Muscle of leg (tissue), 11 donors: ENCODE data around the gene KCNQ1. TPM values are rescaled to one million over a fixed set of nuclear protein-coding genes. Genes with fewer than 3 reads are reported as not detected.

Experiments used
- DNase-seq: peaks from one replicate; pipeline ENCODE4 v3.0.0; 2013
- H3K27ac ChIP-seq: one replicate; pipeline ENCODE4 v1.5.1; 2013; ENCODE audit warnings: mild to moderate bottlenecking, low read length, control low read depth
- H3K27me3 ChIP-seq: one replicate; pipeline ENCODE4 v1.6.1; 2013; ENCODE audit warnings: low read length; ENCODE audit not compliant: control insufficient read depth, insufficient read depth
- H3K36me3 ChIP-seq: one replicate; pipeline ENCODE4 v1.6.1; 2013; ENCODE audit warnings: low read length; ENCODE audit not compliant: control insufficient read depth, insufficient read depth
- H3K4me1 ChIP-seq: one replicate; pipeline ENCODE4 v1.6.1; 2013; ENCODE audit warnings: low read length; ENCODE audit not compliant: control insufficient read depth, insufficient read depth
- H3K4me3 ChIP-seq: one replicate; pipeline ENCODE4 v1.5.1; 2013; ENCODE audit warnings: low read length, control low read depth
- H3K9me3 ChIP-seq: replicated peaks from 2 replicates; pipeline ENCODE4 v1.6.1; 2013; ENCODE audit warnings: low read depth, low read length; ENCODE audit not compliant: control insufficient read depth
- WGBS: methylation state at CpG from one replicate; pipeline ENCODE4 v1.1.5; 2013; ENCODE audit warnings: missing lambda C conversion rate; ENCODE audit not compliant: insufficient coverage; 5-methylcytosine and 5-hydroxymethylcytosine counted together
- polyA plus RNA-seq, 8 donors: library from polyadenylated mRNA; unstranded; fragments of 120-200 nt; gene quantifications; one replicate each; pipeline versions ENCODE4 v1.2.1 to v1.2.3, GENCODE V29; 2013; ENCODE audit warnings: inconsistent platforms in 1 of 8, low replicate concordance in 1 of 8; ENCODE audit not compliant: insufficient read length in 8 of 8, insufficient read depth in 1 of 8
- total RNA-seq: library from RNA; stranded (reverse); fragments of 120-200 nt; gene quantifications from one replicate; pipeline ENCODE4 v1.2.4, GENCODE V29; 2013

The KCNQ1 gene
- total and polyA plus RNA-seq, 9 donors, result 0.84 to 4.1 (median 2.6) TPM

- Histone ChIP-seq H3K27me3 (peaks cover 6% of the 10 kb centered on the region), H3K36me3 (no peaks in the 10 kb centered on the region), H3K4me1 (peaks cover 18% of the 10 kb centered on the region), H3K9me3 (no peaks in the 10 kb centered on the region), H3K4me3 (no peak overlapping the region), H3K27ac (no peak overlapping the region)
- WGBS, result 82% methylated on average over 27 of the region's 30 CpGs
- no peak for DNase-seq
Measured at GRCh38 chr11:2417856-2418692, 26.7 kb upstream of the KCNQ1 start.

- Histone ChIP-seq H3K9me3 (no peaks in the 10 kb centered on the region), H3K4me3 (no peak overlapping the region), H3K27me3 (peaks cover 6% of the 10 kb centered on the region), H3K36me3 (no peaks in the 10 kb centered on the region), H3K27ac (no peak overlapping the region), H3K4me1 (peaks cover 13% of the 10 kb centered on the region)
- 85% methylated on average over 17 of the region's 21 CpGs for WGBS
- DNase-seq, result no peak
Measured at GRCh38 chr11:2418693-2419360, 26.0 kb upstream of the KCNQ1 start.

- peak; percentile 81 for DNase-seq
- no peak overlapping the region for H3K4me3 ChIP-seq
- WGBS, result 58% methylated on average over 30 of the region's 36 CpGs
- H3K27me3 ChIP-seq, result peaks cover 6% of the 10 kb centered on the region
- no peak overlapping the region for H3K27ac ChIP-seq
- no peaks in the 10 kb centered on the region for H3K36me3 ChIP-seq
- no peaks in the 10 kb centered on the region for H3K9me3 ChIP-seq
- peaks cover 9% of the 10 kb centered on the region for H3K4me1 ChIP-seq
Measured at GRCh38 chr11:2419638-2420501, 24.9 kb upstream of the KCNQ1 start.

- H3K27ac ChIP-seq, result no peak overlapping the region
- peaks cover 6% of the 10 kb centered on the region for H3K27me3 ChIP-seq
- no peak overlapping the region for H3K4me3 ChIP-seq
- DNase-seq, result peak; percentile 80
- no peaks in the 10 kb centered on the region for H3K9me3 ChIP-seq
- peaks cover 9% of the 10 kb centered on the region for H3K4me1 ChIP-seq
- no peaks in the 10 kb centered on the region for H3K36me3 ChIP-seq
- whole genome bisulfite sequencing, result 21% methylated on average over 37 of the region's 44 CpGs
Measured at GRCh38 chr11:2420502-2421225, 24.1 kb upstream of the KCNQ1 start.

GRCh38 chr11:2421226-2421994 is 23.4 kb upstream of the KCNQ1 start:
- no peak overlapping the region for H3K4me3 ChIP-seq
- peaks cover 9% of the 10 kb centered on the region for H3K4me1 ChIP-seq
- WGBS, result 67% methylated on average over 10 of the region's 19 CpGs
- H3K27ac ChIP-seq, result no peak overlapping the region
- H3K27me3 ChIP-seq, result peaks cover 2% of the 10 kb centered on the region
- DNase-seq, result no peak
- no peaks in the 10 kb centered on the region for H3K9me3 ChIP-seq
- no peaks in the 10 kb centered on the region for H3K36me3 ChIP-seq

GRCh38 chr11:2421996-2422395 is 22.8 kb upstream of the KCNQ1 start:
- DNase-seq, result no peak
- no peaks in the 10 kb centered on the region for H3K9me3 ChIP-seq
- no peak overlapping the region for H3K4me3 ChIP-seq
- H3K27me3 ChIP-seq, result peaks cover 4% of the 10 kb centered on the region
- no peaks in the 10 kb centered on the region for H3K36me3 ChIP-seq
- H3K4me1 ChIP-seq, result peaks cover 9% of the 10 kb centered on the region
- no peak overlapping the region for H3K27ac ChIP-seq
- WGBS, result 86% methylated on average over 15 of the region's 17 CpGs

GRCh38 chr11:2422461-2423156 is 22.2 kb upstream of the KCNQ1 start:
- peaks cover 9% of the 10 kb centered on the region for H3K4me1 ChIP-seq
- H3K9me3 ChIP-seq, result no peaks in the 10 kb centered on the region
- H3K27me3 ChIP-seq, result peaks cover 4% of the 10 kb centered on the region
- no peak for DNase-seq
- H3K36me3 ChIP-seq, result no peaks in the 10 kb centered on the region
- no peak overlapping the region for H3K27ac ChIP-seq
- no peak overlapping the region for H3K4me3 ChIP-seq
- 81% methylated on average over 14 of the region's 14 CpGs for WGBS

- 71% methylated on average over 18 of the region's 26 CpGs for WGBS
- no peak overlapping the region for H3K4me3 ChIP-seq
- H3K36me3 ChIP-seq, result no peaks in the 10 kb centered on the region
- H3K27me3 ChIP-seq, result peaks cover 4% of the 10 kb centered on the region
- DNase-seq, result no peak
- no peak overlapping the region for H3K27ac ChIP-seq
- peaks cover 9% of the 10 kb centered on the region for H3K4me1 ChIP-seq
- no peaks in the 10 kb centered on the region for H3K9me3 ChIP-seq
Measured at GRCh38 chr11:2423157-2424025, 21.4 kb upstream of the KCNQ1 start.
